OCI-LY1 (cell line): ENCODE data around the gene PLCD3.

ENCODE experiments used
- EZH2 ChIP-seq: fragments of 200-600 bp; sonication (generic), shearing (Covaris generic); IDR thresholded peaks from 2 replicates; pipeline ENCODE4 v1.8.0; 2017; ENCODE audit warnings: borderline replicate concordance, mixed run types, mild to moderate bottlenecking, antibody characterized with exemption, low read length, moderate library complexity, mixed read lengths
- TF ChIP-seq, protein P1 (sequence below): fragments of 200-600 bp; sonication (generic), shearing (Covaris generic); IDR thresholded peaks from 2 replicates; pipeline ENCODE4 v1.5.1; 2017; ENCODE audit warnings: mild to moderate bottlenecking, antibody characterized with exemption, low read length, moderate library complexity, mixed read lengths

DNA sequence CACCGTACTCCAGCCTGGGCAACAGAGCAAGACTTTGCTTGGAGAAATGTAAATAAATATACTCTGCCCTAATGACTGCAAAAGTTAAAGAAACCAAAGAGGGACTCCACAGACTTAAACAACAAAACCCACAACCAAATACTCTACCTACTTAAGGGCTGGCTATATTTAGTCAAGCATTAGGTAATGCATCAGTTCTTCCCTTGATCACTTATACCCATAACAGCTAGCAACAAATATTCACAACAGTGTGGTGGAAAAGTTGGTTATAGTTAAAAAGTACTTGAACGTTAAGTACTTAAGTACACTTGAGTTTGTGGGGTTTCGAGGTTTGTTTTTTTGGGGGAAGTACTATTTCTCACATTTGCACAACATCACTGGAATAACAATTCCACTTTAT is 23.9 kb upstream of the PLCD3 start:
- TF ChIP-seq, protein P1, sequence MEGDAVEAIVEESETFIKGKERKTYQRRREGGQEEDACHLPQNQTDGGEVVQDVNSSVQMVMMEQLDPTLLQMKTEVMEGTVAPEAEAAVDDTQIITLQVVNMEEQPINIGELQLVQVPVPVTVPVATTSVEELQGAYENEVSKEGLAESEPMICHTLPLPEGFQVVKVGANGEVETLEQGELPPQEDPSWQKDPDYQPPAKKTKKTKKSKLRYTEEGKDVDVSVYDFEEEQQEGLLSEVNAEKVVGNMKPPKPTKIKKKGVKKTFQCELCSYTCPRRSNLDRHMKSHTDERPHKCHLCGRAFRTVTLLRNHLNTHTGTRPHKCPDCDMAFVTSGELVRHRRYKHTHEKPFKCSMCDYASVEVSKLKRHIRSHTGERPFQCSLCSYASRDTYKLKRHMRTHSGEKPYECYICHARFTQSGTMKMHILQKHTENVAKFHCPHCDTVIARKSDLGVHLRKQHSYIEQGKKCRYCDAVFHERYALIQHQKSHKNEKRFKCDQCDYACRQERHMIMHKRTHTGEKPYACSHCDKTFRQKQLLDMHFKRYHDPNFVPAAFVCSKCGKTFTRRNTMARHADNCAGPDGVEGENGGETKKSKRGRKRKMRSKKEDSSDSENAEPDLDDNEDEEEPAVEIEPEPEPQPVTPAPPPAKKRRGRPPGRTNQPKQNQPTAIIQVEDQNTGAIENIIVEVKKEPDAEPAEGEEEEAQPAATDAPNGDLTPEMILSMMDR, result no peak
- no peak for TF ChIP-seq EZH2
